HG03108 (cell line): Measurements from ENCODE around the gene CCDC68.

Experiments
- ATAC-seq: cut with Tn5 transposase; IDR thresholded peaks from one replicate; pipeline ENCODE4 v1.9.1; 2021; ENCODE audit warnings: moderate library complexity; ENCODE audit not compliant: unreplicated experiment

Gene CCDC68

GRCh38 chr18:54923339-54923956 is 35.8 kb downstream of the CCDC68 start:
- ATAC-seq, result no peak

- ATAC-seq, result no peak
Observed at GRCh38 chr18:54919412-54919811, 39.8 kb downstream of the CCDC68 start.

GRCh38 chr18:54918060-54918459 is 41.2 kb downstream of the CCDC68 start:
- no peak for ATAC-seq

- no peak for ATAC-seq
Observed at GRCh38 chr18:54916507-54916906, 42.8 kb downstream of the CCDC68 start.

- no peak for ATAC-seq
Observed at GRCh38 chr18:54914816-54915215, 44.4 kb downstream of the CCDC68 start.

GRCh38 chr18:54911551-54911950 is 47.7 kb downstream of the CCDC68 start:
- ATAC-seq, result no peak

- no peak for ATAC-seq
Observed at GRCh38 chr18:54910161-54910919, 48.9 kb downstream of the CCDC68 start.

- ATAC-seq, result no peak
Observed at GRCh38 chr18:54909538-54909937, 49.7 kb downstream of the CCDC68 start.

GRCh38 chr18:54906331-54907185 is 52.7 kb downstream of the CCDC68 start:
- no peak for ATAC-seq

- no peak for ATAC-seq
Observed at GRCh38 chr18:54905629-54906028, 53.6 kb downstream of the CCDC68 start.

GRCh38 chr18:54904581-54904980 is 54.7 kb downstream of the CCDC68 start:
- no peak for ATAC-seq

GRCh38 chr18:54900290-54900689 is 59.0 kb downstream of the CCDC68 start:
- ATAC-seq, result no peak

- ATAC-seq, result no peak
Observed at GRCh38 chr18:54899500-54899899, 59.8 kb downstream of the CCDC68 start.

- ATAC-seq, result no peak
Observed at GRCh38 chr18:54888933-54889332, 70.3 kb downstream of the CCDC68 start.

GRCh38 chr18:54888378-54888777 is 70.9 kb downstream of the CCDC68 start:
- no peak for ATAC-seq

- ATAC-seq, result no peak
Observed at GRCh38 chr18:54883816-54884604, 75.3 kb downstream of the CCDC68 start.

- no peak for ATAC-seq
Observed at GRCh38 chr18:54882318-54882717, 76.9 kb downstream of the CCDC68 start.

- ATAC-seq, result no peak
Observed at GRCh38 chr18:54881229-54881768, 78.0 kb downstream of the CCDC68 start.

GRCh38 chr18:54880395-54881105 is 78.7 kb downstream of the CCDC68 start:
- no peak for ATAC-seq

GRCh38 chr18:54879691-54880090 is 79.6 kb downstream of the CCDC68 start:
- ATAC-seq, result no peak
